ENCODE results near the gene PEX10.
"Not testable (repeated sequence)": the region's sequence is repeated elsewhere in the genome, so short reads cannot be mapped to it uniquely, and the experiment has no call there.

The PEX10 gene

GRCh38 chr1:2443277-2444137, 31.1 kb upstream of the PEX10 start:
- DNase-seq (ENCODE audit: low read depth in 2 of 2), result peak in 1 of 2 donors; percentile 17

- no peak for DNase-seq (ENCODE audit: low read depth in 2 of 2)
Observed at GRCh38 chr1:2442661-2443060, 30.3 kb upstream of the PEX10 start.

GRCh38 chr1:2441746-2442145, 29.4 kb upstream of the PEX10 start:
- DNase-seq (ENCODE audit: low read depth in 2 of 2), result no peak

GRCh38 chr1:2440346-2440745, 28.0 kb upstream of the PEX10 start:
- DNase-seq (ENCODE audit: low read depth in 2 of 2), result not testable (repeated sequence)

GRCh38 chr1:2439369-2439768, 27.0 kb upstream of the PEX10 start:
- no peak for DNase-seq (ENCODE audit: low read depth in 2 of 2)

GRCh38 chr1:2438641-2439040, 26.3 kb upstream of the PEX10 start:
- DNase-seq (ENCODE audit: low read depth in 2 of 2), result no peak

GRCh38 chr1:2438038-2438437, 25.7 kb upstream of the PEX10 start:
- no peak for DNase-seq (ENCODE audit: low read depth in 2 of 2)

- DNase-seq (ENCODE audit: low read depth in 2 of 2), result no peak
Observed at GRCh38 chr1:2437617-2438016, 25.3 kb upstream of the PEX10 start.

- no peak for DNase-seq (ENCODE audit: low read depth in 2 of 2)
Observed at GRCh38 chr1:2436876-2437275, 24.5 kb upstream of the PEX10 start.

- no peak for DNase-seq (ENCODE audit: low read depth in 2 of 2)
Observed at GRCh38 chr1:2435746-2436355, 23.5 kb upstream of the PEX10 start.

- DNase-seq (ENCODE audit: low read depth in 2 of 2), result no peak
Observed at GRCh38 chr1:2435091-2435490, 22.7 kb upstream of the PEX10 start.

- DNase-seq (ENCODE audit: low read depth in 2 of 2), result no peak
Observed at GRCh38 chr1:2433936-2434655, 21.7 kb upstream of the PEX10 start.

GRCh38 chr1:2433196-2433595, 20.8 kb upstream of the PEX10 start:
- DNase-seq (ENCODE audit: low read depth in 2 of 2), result no peak

GRCh38 chr1:2432441-2432844, 20.1 kb upstream of the PEX10 start:
- no peak for DNase-seq (ENCODE audit: low read depth in 2 of 2)

GRCh38 chr1:2431518-2431917, 19.2 kb upstream of the PEX10 start:
- no peak for DNase-seq (ENCODE audit: low read depth in 2 of 2)

GRCh38 chr1:2431103-2431502, 18.7 kb upstream of the PEX10 start:
- no peak for DNase-seq (ENCODE audit: low read depth in 2 of 2)

- no peak for DNase-seq (ENCODE audit: low read depth in 2 of 2)
Observed at GRCh38 chr1:2430592-2430973, 18.2 kb upstream of the PEX10 start.

- DNase-seq (ENCODE audit: low read depth in 2 of 2), result no peak
Observed at GRCh38 chr1:2429780-2430591, 17.6 kb upstream of the PEX10 start.

- DNase-seq (ENCODE audit: low read depth in 2 of 2), result no peak
Observed at GRCh38 chr1:2428490-2428889, 16.1 kb upstream of the PEX10 start.

- no peak for DNase-seq (ENCODE audit: low read depth in 2 of 2)
Observed at GRCh38 chr1:2427976-2428375, 15.6 kb upstream of the PEX10 start.

GRCh38 chr1:2427051-2427450, 14.7 kb upstream of the PEX10 start:
- no peak for DNase-seq (ENCODE audit: low read depth in 2 of 2)

- DNase-seq (ENCODE audit: low read depth in 2 of 2), result no peak
Observed at GRCh38 chr1:2426540-2426939, 14.2 kb upstream of the PEX10 start.

Measured in activated CD4-positive, alpha-beta T cell treated with anti-CD3 and anti-CD28 coated beads for 24 hours (primary cell).